Suprapubic skin (tissue), 4 donors: ENCODE measurements around the gene UTS2. TPM values are rescaled to one million over a fixed set of nuclear protein-coding genes. Genes with fewer than 3 reads are reported as not detected.

Source experiments
- DNase-seq, 2 donors: peaks; one replicate each; pipeline ENCODE4 v3.0.0-alpha.2; 2019; ENCODE audit warnings: low spot score in 2 of 2
- H3K27ac ChIP-seq: fragments of 200-600 bp; sonication (generic); one replicate; pipeline ENCODE4 v1.5.1; 2019
- H3K27me3 ChIP-seq: fragments of 200-600 bp; sonication (generic); one replicate; pipeline ENCODE4 v1.5.1; 2019
- H3K36me3 ChIP-seq: fragments of 200-600 bp; sonication (generic); one replicate; pipeline ENCODE4 v1.5.1; 2019
- H3K4me1 ChIP-seq: fragments of 200-600 bp; sonication (generic); one replicate; pipeline ENCODE4 v1.5.1; 2019
- H3K4me3 ChIP-seq: fragments of 200-600 bp; sonication (generic); one replicate; pipeline ENCODE4 v1.5.1; 2019; ENCODE audit warnings: mild to moderate bottlenecking
- H3K9me3 ChIP-seq: fragments of 200-600 bp; sonication (generic); one replicate; pipeline ENCODE4 v1.5.1; 2019
- CTCF ChIP-seq, 2 donors: fragments of 200-600 bp in 1 of 2; fragments of 450-650 bp in 1 of 2; sonication (generic) in 1 of 2; IDR thresholded peaks; one replicate each; pipeline ENCODE4 v1.5.1; 2016 to 2019; ENCODE audit warnings: antibody characterized with exemption in 2 of 2, mild to moderate bottlenecking in 1 of 2, moderate library complexity in 1 of 2
- EP300 ChIP-seq: sonication (generic); formaldehyde crosslinking; IDR thresholded peaks from one replicate; pipeline ENCODE4 v1.6.1; 2017; ENCODE audit warnings: antibody characterized with exemption
- POLR2A ChIP-seq, 2 donors: fragments of 450-650 bp; IDR thresholded peaks; one replicate each; pipeline ENCODE4 v1.6.1; 2017; ENCODE audit warnings: antibody characterized with exemption in 2 of 2, mild to moderate bottlenecking in 2 of 2, moderate library complexity in 2 of 2
- POLR2AphosphoS5 ChIP-seq, 3 donors: sonication (generic); formaldehyde crosslinking; IDR thresholded peaks; one replicate each; pipeline ENCODE4 v1.6.1; 2017; ENCODE audit warnings: antibody characterized with exemption in 3 of 3
- WGBS: methylation state at CpG from one replicate; pipeline ENCODE4 v1.1.5; 2018; 5-methylcytosine and 5-hydroxymethylcytosine counted together
- total RNA-seq, 4 donors: library from RNA; depleted of rRNA; stranded (reverse); fragments of >200 nt; gene quantifications; one replicate each; pipeline ENCODE4 v1.1.0, GENCODE V29; 2016

UTS2 gene
- total RNA-seq, 4 donors from 2014 or later, result not detected

GRCh38 chr1:7846656-7847055 lies 6.2 kb downstream of the UTS2 start:
- no peak overlapping the region for H3K4me3 ChIP-seq
- 92% methylated on average over 7 of the region's 7 CpGs for WGBS
- DNase-seq, result no peak
- H3K9me3 ChIP-seq, result no peaks in the 10 kb centered on the region
- peaks cover 36% of the 10 kb centered on the region for H3K36me3 ChIP-seq
- H3K27me3 ChIP-seq, result no peaks in the 10 kb centered on the region
- no peak overlapping the region for H3K27ac ChIP-seq
- TF ChIP-seq POLR2AphosphoS5 (IDR thresholded peaks at IDR 0.05) (no peak), EP300 (no peak), CTCF (IDR thresholded peaks at IDR 0.05) (no peak), POLR2A (IDR thresholded peaks at IDR 0.05) (no peak)
- H3K4me1 ChIP-seq, result no peaks in the 10 kb centered on the region

- Histone ChIP-seq H3K36me3 (peaks cover 44% of the 10 kb centered on the region), H3K4me1 (no peaks in the 10 kb centered on the region), H3K9me3 (no peaks in the 10 kb centered on the region), H3K4me3 (no peak overlapping the region), H3K27ac (no peak overlapping the region), H3K27me3 (no peaks in the 10 kb centered on the region)
- WGBS, result 94% methylated on average over 2 of the region's 2 CpGs
- no peak for DNase-seq
- no peak for TF ChIP-seq POLR2AphosphoS5 (IDR thresholded peaks at IDR 0.05)
- TF ChIP-seq POLR2A (IDR thresholded peaks at IDR 0.05), result no peak
- TF ChIP-seq CTCF (IDR thresholded peaks at IDR 0.05), result no peak
- TF ChIP-seq EP300, result no peak
Observed at GRCh38 chr1:7845761-7846160, 7.1 kb downstream of the UTS2 start.

GRCh38 chr1:7842517-7842916 lies 10.3 kb downstream of the UTS2 start:
- TF ChIP-seq EP300, result no peak
- TF ChIP-seq POLR2A (IDR thresholded peaks at IDR 0.05), result no peak
- no peak for TF ChIP-seq CTCF (IDR thresholded peaks at IDR 0.05)
- TF ChIP-seq POLR2AphosphoS5 (IDR thresholded peaks at IDR 0.05), result no peak
- WGBS, result 91% methylated on average over 4 of the region's 4 CpGs
- DNase-seq, result no peak
- H3K4me3 ChIP-seq, result no peak overlapping the region
- no peaks in the 10 kb centered on the region for H3K4me1 ChIP-seq
- H3K9me3 ChIP-seq, result peaks cover 15% of the 10 kb centered on the region
- no peak overlapping the region for H3K27ac ChIP-seq
- peaks cover 77% of the 10 kb centered on the region for H3K36me3 ChIP-seq
- H3K27me3 ChIP-seq, result no peaks in the 10 kb centered on the region

DNA sequence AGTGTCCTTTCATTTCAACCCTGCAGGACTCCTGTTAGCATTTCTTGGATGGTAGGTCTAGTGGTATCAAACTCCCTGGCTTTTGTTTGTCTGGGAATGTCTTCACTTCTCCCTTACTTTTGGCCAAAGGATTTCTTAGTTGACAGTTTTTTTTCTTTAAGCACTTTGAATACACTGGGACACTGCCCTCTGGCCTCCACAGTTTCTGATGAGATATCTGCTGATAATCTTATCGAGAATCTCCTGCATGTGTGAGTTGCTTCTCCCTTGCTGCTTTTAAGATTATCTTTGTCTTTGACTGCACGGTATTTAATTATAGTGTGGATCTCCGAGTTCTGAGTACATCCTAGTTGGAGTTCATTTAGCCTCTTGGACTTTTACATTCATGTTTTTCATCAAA lies 13.3 kb downstream of the UTS2 start:
- TF ChIP-seq EP300 (no peak), CTCF (IDR thresholded peaks at IDR 0.05) (no peak), POLR2A (IDR thresholded peaks at IDR 0.05) (no peak), POLR2AphosphoS5 (IDR thresholded peaks at IDR 0.05) (no peak)
- peaks cover 15% of the 10 kb centered on the region for H3K9me3 ChIP-seq
- H3K4me1 ChIP-seq, result no peaks in the 10 kb centered on the region
- H3K4me3 ChIP-seq, result no peak overlapping the region
- no peaks in the 10 kb centered on the region for H3K27me3 ChIP-seq
- H3K27ac ChIP-seq, result no peak overlapping the region
- DNase-seq, result no peak
- H3K36me3 ChIP-seq, result peaks cover 93% of the 10 kb centered on the region
- 99% methylated on average over 3 of the region's 3 CpGs for WGBS

DNA sequence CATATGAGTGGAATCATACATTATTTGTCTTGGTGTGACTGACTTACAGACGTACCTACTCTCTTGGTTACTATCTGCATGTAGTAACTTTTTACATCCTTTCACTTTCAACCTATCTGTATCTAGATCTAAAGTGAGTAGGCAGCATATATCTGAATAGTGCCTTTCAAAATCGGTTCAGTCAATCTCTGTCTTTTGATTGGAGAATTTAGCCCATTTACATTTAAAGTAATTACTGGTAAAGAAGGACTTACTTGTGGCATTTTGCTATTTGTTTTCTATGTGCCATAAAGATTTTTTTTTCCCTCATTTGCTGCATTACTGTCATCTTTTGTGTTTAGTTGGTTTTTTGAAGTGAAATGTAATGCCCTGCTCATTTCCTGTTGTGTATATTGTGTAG lies 14.2 kb downstream of the UTS2 start:
- Histone ChIP-seq H3K36me3 (peaks cover 98% of the 10 kb centered on the region), H3K9me3 (peaks cover 15% of the 10 kb centered on the region), H3K4me3 (no peak overlapping the region), H3K4me1 (no peaks in the 10 kb centered on the region), H3K27me3 (no peaks in the 10 kb centered on the region), H3K27ac (no peak overlapping the region)
- TF ChIP-seq POLR2AphosphoS5 (IDR thresholded peaks at IDR 0.05), result no peak
- TF ChIP-seq POLR2A (IDR thresholded peaks at IDR 0.05), result no peak
- no peak for TF ChIP-seq EP300
- no peak for TF ChIP-seq CTCF (IDR thresholded peaks at IDR 0.05)
- 92% methylated on average over 2 of the region's 2 CpGs for WGBS
- DNase-seq, result no peak
